ENCODE data around the gene ACTA1. TPM values are rescaled to one million over a fixed set of nuclear protein-coding genes. Genes with fewer than 3 reads are reported as not detected.

Gene ACTA1
- polyA plus RNA-seq, 1 donor from 2014 or later, result 1.0 TPM

GRCh38 chr1:229384822-229385221 lies 49.1 kb downstream of the ACTA1 start:
- no peaks in the 10 kb centered on the region for H3K9me3 ChIP-seq (ENCODE audit: low read length)
- H3K79me2 ChIP-seq (replicated peaks; ENCODE audit: insufficient read depth, low read length), result no peaks in the 10 kb centered on the region
- no peaks in the 10 kb centered on the region for H3K36me3 ChIP-seq (ENCODE audit: insufficient read depth, low read length)
- H2AFZ ChIP-seq (ENCODE audit: low read depth, low read length), result no peak overlapping the region
- no peak overlapping the region for H3K4me3 ChIP-seq (ENCODE audit: low read length)
- H3K4me2 ChIP-seq (ENCODE audit: low read length), result no peak overlapping the region
- H3F3A ChIP-seq (ENCODE audit: insufficient read depth, low read length, poor library complexity, severe bottlenecking), result no peaks in the 10 kb centered on the region
- no peaks in the 10 kb centered on the region for H3K9me2 ChIP-seq (ENCODE audit: insufficient read depth, low read length)
- no peaks in the 10 kb centered on the region for H4K20me1 ChIP-seq (ENCODE audit: insufficient read depth)
- no peaks in the 10 kb centered on the region for H3K27me3 ChIP-seq (ENCODE audit: insufficient read depth, low read depth, low read length)
- no peak overlapping the region for H3K27ac ChIP-seq (ENCODE audit: low read length)
- TF ChIP-seq POLR2AphosphoS5 (IDR thresholded peaks at IDR 0.05) (no peak), REST (IDR thresholded peaks at IDR 0.05; ENCODE audit: borderline replicate concordance) (no peak), EP300 (conservative IDR thresholded peaks at IDR 0.05; ENCODE audit: poor library complexity, severe bottlenecking) (no peak), RAD21 (conservative IDR thresholded peaks at IDR 0.05) (no peak), TAF1 (IDR thresholded peaks at IDR 0.05; ENCODE audit: low read depth) (no peak), CTCF (IDR thresholded peaks at IDR 0.05; ENCODE audit: poor library complexity, severe bottlenecking) (no peak), MXI1 (conservative IDR thresholded peaks at IDR 0.05; ENCODE audit: poor library complexity, severe bottlenecking) (no peak), EZH2 (IDR thresholded peaks at IDR 0.05; ENCODE audit: borderline replicate concordance, insufficient read depth, low read length, poor library complexity, severe bottlenecking) (no peak), SMC3 (conservative IDR thresholded peaks at IDR 0.05; ENCODE audit: poor library complexity) (no peak)
- H3K9ac ChIP-seq (ENCODE audit: low read length), result no peak overlapping the region

GRCh38 chr1:229383961-229384360 lies 49.9 kb downstream of the ACTA1 start:
- Histone ChIP-seq H3K9me3 (ENCODE audit: low read length) (no peaks in the 10 kb centered on the region), H3K79me2 (replicated peaks; ENCODE audit: insufficient read depth, low read length) (no peaks in the 10 kb centered on the region), H3K27ac (ENCODE audit: low read length) (no peak overlapping the region), H3F3A (ENCODE audit: insufficient read depth, low read length, poor library complexity, severe bottlenecking) (no peaks in the 10 kb centered on the region), H3K4me3 (ENCODE audit: low read length) (no peak overlapping the region), H3K9me2 (ENCODE audit: insufficient read depth, low read length) (no peaks in the 10 kb centered on the region), H4K20me1 (ENCODE audit: insufficient read depth) (no peaks in the 10 kb centered on the region), H3K27me3 (ENCODE audit: insufficient read depth, low read depth, low read length) (no peaks in the 10 kb centered on the region), H3K4me2 (ENCODE audit: low read length) (no peak overlapping the region), H3K36me3 (ENCODE audit: insufficient read depth, low read length) (no peaks in the 10 kb centered on the region), H2AFZ (ENCODE audit: low read depth, low read length) (no peak overlapping the region), H3K9ac (ENCODE audit: low read length) (no peak overlapping the region)
- no peak for TF ChIP-seq TAF1 (IDR thresholded peaks at IDR 0.05; ENCODE audit: low read depth)
- no peak for TF ChIP-seq RAD21 (conservative IDR thresholded peaks at IDR 0.05)

- Histone ChIP-seq H3K4me2 (ENCODE audit: low read length) (no peak overlapping the region), H3K4me3 (ENCODE audit: low read length) (no peak overlapping the region), H3F3A (ENCODE audit: insufficient read depth, low read length, poor library complexity, severe bottlenecking) (peaks cover 4% of the 10 kb centered on the region), H2AFZ (ENCODE audit: low read depth, low read length) (no peak overlapping the region), H3K27ac (ENCODE audit: low read length) (no peak overlapping the region), H3K9ac (ENCODE audit: low read length) (no peak overlapping the region), H3K36me3 (ENCODE audit: insufficient read depth, low read length) (no peaks in the 10 kb centered on the region), H3K27me3 (ENCODE audit: insufficient read depth, low read depth, low read length) (no peaks in the 10 kb centered on the region), H3K9me2 (ENCODE audit: insufficient read depth, low read length) (no peaks in the 10 kb centered on the region), H4K20me1 (ENCODE audit: insufficient read depth) (no peaks in the 10 kb centered on the region), H3K79me2 (replicated peaks; ENCODE audit: insufficient read depth, low read length) (no peaks in the 10 kb centered on the region), H3K9me3 (ENCODE audit: low read length) (no peaks in the 10 kb centered on the region)
- no peak for TF ChIP-seq RAD21 (conservative IDR thresholded peaks at IDR 0.05)
Measured at GRCh38 chr1:229383188-229383587, 50.7 kb downstream of the ACTA1 start.

Small RNA genes lying within 50 kb of the gene (small RNA-seq; reads per million reads assigned to genes)
- gene RN7SKP276 (0 to 4.2 (median 0) reads per million in 3 experiments), gene RNU6-180P (0.07 to 0.68 (median 0.16) reads per million in 3 experiments)

Other genes starting within 250 kb of the ACTA1 start
- 43.2 and 49.8 TPM in 2 replicates for gene RAB4A, start 163.0 kb downstream of the ACTA1 start, polyA plus RNA-seq
- 55.6 and 66.7 TPM in 2 replicates for gene CCSAP, start 91.0 kb downstream of the ACTA1 start, polyA plus RNA-seq
- gene NUP133, start 74.2 kb upstream of the ACTA1 start, polyA plus RNA-seq, result 60.2 and 73.4 TPM in 2 replicates
- gene ABCB10, start 124.6 kb upstream of the ACTA1 start, polyA plus RNA-seq, result 27.9 and 31.4 TPM in 2 replicates
- gene TAF5L, start 192.0 kb upstream of the ACTA1 start, polyA plus RNA-seq, result 18.5 and 22.6 TPM in 2 replicates
- gene URB2, start 192.2 kb upstream of the ACTA1 start, polyA plus RNA-seq, result 5.1 and 5.7 TPM in 2 replicates

Data from neural cell (in vitro differentiated cells).